Stimulated activated CD4-positive, alpha-beta T cell treated with anti-CD3 and anti-CD28 coated beads, Interleukin-4, amount 100 ng/mL, for 24 hours (primary cell): ENCODE results near the gene SIDT2.
"Not testable (repeated sequence)": the region's sequence is repeated elsewhere in the genome, so short reads cannot be mapped to it uniquely, and the experiment has no call there.

ENCODE experiments used
- DNase-seq: peaks from one replicate; pipeline ENCODE4 v3.0.0-alpha.2; 2020

Gene SIDT2

DNA sequence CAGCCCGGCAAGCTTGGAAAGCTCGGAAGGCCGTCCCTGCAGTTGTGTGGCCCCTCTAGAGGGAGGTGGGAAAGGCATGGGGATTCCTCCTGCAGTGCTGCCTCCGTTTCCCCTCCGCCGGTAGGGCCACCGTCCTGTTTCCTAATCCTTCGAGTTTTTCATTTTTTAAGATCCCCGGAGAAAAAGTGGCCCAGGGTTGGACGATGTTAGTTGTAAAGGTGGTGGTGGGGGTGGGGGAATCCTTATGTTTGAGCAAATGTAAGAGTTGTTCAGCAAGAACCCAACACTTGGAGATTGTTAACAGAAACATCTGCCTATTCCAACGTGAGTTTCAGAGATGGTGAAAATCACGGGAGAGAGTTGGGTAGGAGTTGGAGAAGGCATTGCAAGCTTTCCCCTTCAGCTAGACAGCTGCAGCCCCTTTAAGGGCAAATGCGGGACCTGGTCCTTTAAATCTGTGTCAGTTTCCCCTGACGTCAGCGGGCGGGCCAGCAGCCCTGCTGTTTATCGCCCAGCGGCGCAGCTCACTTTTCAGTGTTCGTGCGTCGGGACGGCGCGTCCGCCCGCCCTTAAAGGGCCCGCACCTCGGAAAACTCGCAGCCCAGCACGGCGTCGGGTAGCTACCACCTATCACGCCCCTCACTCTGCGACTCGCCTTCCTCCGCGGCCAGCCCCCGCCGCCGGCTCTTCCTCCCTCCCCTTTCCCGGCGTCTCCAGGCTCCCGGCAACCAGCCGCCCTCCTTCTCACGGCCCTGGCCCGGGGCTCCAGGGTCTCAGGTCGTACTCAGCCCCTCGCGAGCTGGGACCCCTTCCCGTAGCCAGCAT, at the start of gene SIDT2:
Gene SIDT2, plus strand, starts transcription at position 534 of the 825 bp plus-strand sequence. CDS start 521 bp downstream, outside the sequence.
- DNase-seq: peak; percentile 89

DNA sequence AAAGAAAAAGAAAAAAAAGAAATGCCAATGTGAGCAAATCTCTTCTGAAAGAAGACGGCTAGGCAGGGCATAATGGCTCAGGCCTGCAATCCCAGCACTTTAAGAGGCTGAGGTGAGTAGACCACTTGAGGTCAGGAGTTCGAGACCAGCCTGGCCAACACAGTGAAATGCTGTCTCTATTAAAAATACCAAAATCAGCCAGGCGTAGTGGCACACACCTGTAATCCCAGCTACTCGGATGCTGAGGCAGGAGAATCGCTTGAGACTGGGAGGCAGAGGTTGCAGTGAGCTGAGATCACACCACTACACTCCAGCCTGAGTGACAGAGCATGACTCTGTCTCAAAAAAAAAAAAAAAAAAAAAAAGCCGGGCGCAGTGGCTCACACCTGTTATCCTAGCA, 48.1 kb upstream of the SIDT2 start:
- not testable (repeated sequence) for DNase-seq

DNA sequence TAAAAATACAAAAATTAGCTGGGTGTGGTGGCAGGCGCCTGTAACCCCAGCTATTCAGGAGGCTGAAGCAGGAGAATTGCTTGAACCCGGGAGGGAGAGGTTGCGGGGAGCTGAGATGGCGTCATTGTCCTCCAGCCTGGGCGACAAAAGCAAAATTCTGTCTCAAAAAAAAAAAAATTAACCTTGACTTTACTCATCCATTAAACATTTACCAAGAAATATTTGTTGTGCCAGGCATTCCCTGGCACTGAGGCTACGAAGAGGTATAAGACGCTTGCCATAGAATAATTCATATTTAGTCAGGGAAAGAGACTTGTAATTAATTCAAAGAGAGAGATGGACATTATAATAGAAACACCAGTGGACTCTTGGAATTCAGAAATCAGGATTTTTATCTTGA, 47.7 kb upstream of the SIDT2 start:
- no peak for DNase-seq

DNA sequence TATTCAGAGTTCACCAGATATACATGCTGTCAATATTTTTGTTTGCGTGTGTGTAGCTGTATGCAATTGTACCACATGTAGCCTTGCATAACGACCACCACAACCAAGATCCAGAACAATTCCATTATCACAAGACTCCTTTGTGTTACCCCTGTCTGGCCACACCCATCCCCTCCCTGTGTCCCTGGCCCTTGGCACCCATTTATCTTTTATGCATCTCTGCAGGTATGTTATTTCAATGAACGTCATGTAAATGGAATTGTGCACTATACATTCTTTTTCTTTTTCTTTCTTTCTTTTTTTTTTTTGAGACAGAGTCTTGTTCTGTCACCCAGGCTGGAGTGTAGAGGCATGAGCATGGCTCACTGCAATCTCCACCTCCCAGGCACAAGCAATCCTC, 44.1 kb upstream of the SIDT2 start:
- DNase-seq: no peak

DNA sequence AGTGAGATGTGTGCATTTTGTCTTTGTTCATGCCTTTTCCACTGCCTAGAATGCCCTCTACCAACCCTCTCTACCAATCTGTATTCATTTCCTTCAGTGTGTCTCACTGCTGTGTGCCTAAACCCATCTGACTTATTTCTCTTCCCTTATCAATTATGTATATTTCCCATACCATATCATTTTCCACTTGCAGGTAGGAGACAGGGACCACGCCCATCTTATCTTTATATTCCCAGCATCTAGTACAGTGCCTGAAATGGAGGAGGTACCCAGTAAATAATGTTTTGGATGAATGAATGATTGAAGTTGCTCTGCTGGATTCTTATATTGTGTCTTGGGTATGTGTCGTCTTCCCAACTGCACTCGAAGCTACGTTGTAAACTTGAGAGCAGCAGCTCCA, 43.6 kb upstream of the SIDT2 start:
- DNase-seq: not testable (repeated sequence)

DNA sequence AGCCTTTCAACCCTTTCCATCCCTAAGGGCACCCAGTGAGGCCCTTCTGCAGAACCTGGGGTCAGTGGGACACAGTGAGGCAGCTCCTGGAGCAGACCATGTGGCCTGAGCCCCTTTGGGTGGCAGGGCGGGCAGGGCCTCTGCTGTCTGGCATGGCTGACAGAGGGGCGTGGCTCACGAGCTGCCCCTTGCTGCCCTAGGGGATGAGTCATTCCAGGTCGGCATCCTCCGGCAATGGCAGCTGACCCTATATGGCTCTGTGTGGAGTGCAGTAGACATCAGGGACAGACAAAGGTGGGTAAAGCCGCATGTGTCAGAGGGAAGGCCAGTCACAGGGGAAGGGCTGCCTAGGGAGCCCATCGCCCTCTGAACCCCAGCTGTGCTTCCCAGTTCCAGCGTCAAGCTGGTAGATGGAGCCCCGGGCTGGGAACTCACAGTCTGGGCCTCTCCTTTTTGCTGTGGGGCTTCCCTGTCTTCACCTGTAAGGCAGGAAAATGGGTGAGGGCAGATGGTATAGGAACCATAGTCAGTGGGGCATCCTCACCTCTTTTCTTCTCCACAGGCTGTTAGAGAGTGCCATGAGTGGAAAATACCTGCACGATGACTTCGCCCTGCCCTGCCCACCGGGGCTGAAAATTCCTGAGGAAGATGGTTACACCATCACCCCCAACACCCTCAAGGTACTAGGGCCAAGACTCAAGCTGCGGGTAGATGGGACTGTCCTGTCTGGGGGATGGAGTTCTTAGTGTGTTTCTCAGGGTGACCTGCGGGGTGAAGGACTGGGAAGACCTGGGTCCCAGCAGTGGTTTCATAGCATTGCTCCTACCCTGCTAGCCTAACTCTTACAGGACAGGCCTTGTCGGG, 41.1 kb upstream of the SIDT2 start:
- DNase-seq: not testable (repeated sequence)

DNA sequence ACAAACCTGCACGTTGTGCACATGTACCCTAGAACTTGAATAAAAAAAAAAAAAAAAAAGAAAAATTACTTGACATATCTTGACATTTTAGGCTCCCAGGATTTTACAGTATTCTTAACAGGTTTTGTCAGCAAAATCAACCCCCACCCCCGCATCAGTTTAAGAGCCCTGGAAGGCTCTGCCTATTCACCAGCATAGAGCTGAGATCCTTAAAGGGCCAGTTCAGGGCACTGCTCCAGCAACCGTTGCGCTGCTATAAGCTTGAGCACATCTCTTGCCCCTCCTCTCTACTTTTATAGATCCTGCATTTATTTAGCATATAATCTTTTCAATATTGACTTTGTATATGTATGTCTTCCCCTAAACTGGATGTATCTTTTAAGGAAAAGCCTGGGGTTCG, 35.2 kb upstream of the SIDT2 start:
- DNase-seq: peak; percentile 34

DNA sequence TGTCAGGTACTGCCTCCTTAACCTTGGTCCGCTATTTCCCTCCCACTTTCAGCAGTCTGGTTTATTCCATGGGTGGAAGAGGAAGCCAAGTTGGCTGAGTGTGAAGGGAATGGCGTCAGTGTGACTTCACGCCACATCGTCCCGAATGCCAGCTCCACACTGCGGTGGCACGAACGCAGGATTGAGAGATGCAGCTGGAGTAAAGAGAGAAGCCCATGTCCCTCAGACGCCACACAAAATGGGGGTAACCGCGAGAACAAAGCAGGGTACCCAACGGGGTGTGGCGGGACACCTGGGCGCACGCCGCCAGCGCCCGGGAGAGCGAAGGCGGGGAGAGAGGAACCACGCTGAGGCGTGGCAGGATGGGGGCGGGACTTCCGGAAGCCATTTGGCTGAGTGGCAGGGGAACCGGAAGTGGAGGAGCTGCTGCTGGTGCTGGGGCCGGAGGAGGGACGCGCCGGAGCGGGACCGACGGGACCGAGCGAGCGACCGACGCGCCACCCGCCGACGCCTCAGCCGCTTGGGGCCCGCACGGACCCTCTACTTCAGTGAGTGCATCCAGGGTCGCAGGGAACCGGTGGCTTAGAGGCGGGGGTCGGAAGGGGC, 34.6 kb upstream of the SIDT2 start, which contains the start of gene PAFAH1B2:
Gene PAFAH1B2, plus strand, starts transcription at position 417 of the 606 bp plus-strand sequence. CDS start 8,161 bp downstream, outside the sequence.
- peak; percentile 97 for DNase-seq

DNA sequence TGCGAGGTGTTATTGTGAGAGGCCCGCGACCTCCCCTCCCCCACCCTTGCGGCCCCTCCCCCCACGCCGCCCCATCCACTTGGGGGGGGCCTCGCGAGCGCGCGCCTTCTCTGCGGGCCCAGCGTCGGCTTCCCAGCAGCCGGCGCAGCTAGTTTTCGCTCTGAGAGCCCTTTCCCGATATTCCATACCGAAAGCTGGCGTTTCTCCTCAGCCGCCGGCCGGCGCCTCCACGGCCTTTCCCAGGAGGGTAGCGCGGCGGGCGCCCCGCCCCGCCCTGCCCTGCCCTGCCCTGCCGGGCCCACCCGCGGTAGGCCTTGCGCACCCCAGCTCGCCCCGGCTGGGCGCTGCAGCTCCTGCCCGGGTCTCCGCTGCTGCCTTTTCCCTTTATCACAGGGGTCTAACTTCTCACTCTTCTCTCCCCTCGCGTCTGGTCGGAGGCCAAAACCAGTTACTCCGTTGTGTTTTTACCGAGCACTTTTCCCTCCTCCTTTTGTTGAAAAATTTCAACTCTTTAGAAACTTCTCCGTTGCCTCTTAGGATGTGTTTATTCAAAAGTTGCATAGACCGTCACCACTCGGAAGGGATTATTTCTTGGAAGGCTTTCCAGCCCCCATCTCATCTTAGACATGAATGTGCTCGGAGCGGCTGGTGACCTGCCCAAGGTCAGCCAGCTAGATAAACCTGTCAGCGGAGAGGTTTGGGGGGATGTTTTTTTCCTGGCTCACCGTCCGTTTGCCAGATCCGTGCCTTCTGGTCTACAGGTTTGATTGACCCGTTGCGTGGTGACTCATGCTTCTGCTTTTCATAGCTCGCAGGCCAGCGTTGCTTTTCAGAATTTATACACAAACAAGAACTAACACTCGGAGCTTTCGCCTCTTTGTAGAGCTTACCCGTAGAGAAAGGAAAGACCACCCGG, 33.8 kb upstream of the SIDT2 start:
- DNase-seq: peak; percentile 19

DNA sequence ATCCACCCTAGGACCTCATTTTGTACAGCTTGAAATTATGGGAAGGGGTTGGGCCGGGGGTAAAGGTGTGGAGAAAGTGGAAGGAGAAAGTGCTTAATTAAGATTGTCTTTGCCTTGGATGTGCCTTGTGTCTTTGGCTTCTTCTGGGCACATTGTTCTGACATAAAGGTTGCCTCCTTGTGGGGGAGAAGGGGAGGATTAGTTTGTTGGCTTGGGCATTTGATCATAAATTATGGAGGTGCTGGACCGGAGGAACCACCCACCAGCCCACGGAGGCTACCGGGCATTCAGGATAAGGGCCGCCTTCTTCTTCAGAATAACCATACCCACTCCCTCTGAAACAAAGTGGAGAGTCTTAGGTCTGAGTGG, 33.2 kb upstream of the SIDT2 start:
- no peak for DNase-seq

DNA sequence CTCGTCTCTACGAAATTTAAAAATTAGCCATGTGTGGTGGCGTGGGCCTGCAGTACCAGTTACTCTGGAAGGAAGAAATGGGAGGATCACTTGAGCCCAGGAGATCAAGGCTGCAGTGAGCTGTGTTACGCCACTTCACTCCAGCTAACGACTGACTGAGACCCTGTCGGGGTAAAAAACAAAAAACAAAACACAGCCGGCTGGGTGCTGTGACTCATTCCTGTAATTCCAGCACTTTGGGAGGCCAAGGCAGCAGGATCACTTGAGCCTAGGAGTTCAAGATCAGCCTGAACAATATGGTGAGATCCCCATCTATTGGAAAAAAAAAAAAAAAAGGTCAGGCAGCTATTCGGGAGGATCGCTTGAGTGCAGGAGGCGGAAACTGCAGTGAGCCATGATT, 32.0 kb upstream of the SIDT2 start:
- DNase-seq: no peak

DNA sequence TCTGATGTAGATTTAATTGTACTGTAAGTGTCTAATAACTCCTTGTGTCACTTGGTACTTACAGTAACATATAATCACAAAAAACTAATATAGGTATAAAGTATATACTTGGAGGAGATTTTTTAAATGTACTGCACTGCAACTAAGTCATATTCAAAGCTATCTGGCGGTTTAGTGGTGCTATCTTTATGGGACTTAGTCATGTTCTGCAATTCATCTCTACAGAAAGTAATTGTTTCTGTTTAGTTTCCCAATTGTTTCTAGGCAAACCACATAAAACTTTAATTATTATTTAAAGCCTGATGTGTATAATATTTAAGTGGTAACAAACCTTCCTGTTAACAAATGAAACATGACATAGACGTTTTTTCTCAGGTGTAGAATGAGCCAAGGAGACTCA, 26.5 kb upstream of the SIDT2 start:
- no peak for DNase-seq

DNA sequence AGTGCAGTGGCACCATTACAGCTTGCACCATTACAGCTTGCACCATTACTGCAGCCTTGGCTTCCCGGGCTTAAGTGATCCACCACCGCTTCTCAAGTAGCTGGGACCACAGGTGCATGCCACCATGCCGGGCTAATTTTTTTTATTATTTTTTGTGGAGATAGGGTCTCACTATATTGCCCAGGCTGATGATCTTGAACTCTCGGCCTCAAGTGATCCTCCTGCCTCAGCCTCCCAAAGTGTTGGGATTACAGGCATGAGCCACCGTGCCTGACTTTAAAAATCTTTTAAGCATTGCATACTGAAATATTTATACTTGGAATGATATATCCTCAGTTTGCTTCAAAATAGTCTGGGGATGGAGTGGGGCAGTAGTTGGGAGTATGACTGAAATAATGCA, 24.1 kb upstream of the SIDT2 start:
- no peak for DNase-seq

DNA sequence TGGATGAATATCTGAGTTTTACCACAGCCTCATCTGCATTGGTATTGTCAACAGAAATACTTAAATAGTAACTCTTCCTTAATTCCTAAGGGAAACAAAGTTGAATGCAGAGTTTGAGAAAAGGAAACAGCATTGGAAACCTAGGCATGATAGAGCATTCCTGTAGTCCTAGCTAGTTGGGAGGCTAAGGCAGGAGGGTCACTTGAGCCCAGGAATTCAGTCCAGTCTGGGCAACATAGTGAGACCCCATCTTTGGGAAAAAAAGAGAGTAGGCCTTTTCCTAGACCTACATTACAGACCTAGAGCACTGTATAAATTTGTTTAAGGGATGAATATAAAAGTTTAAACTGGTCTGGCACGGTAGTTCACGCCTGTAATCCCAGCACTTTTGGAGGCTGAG, 21.0 kb upstream of the SIDT2 start:
- DNase-seq: no peak

DNA sequence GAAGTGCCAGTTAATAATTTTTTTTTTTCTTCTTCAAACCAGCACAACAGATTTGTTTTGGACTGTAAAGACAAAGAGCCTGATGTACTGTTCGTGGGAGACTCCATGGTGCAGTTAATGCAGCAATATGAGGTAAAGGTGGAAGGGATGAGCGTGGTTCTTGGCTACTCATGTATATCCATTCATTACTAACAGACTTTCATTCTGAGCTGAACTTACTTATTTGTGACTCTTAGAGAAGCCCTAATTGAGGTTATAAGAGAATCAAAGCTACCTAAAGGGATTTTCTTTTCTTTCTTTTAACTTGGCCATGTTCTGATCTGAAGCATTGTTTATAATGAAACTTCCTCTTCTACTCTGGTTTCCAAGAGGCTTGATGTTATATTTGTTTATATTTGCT, 18.7 kb upstream of the SIDT2 start:
- DNase-seq: no peak

DNA sequence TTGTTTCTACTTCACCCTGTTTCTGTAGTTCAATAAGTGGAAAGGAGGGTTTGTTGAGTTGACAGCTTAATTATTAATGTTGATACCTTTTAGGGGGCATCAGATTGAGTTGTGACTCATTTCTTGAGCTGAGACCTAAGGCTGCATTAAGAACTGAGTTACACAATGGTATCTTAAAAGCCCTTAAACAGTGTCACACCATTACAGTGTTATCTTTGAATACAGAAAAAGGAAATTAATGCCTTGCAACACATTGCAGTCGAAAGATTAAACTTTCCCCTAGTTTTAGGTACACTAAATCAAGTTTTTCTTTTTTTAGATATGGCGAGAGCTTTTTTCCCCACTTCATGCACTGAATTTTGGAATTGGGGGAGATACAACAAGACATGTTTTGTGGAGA, 17.7 kb upstream of the SIDT2 start:
- no peak for DNase-seq

DNA sequence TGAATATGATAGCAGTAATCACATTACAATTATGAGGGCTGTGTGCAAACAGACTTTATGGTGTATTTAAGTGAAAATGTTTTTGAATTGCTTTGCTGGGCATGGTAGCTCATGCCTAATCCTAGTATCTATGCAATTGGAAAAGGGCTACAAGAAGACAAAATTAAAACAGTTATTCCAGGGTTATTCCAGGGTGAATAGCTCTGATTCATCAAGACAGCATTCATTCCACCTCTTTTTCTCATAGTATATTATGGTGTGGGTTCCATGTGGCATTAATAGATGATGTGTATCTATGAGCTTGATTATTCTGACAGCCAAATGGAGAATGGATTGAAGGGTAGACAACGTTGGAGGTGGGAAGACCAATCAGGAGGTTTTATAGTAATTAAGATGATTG, 12.1 kb upstream of the SIDT2 start:
- DNase-seq: no peak

DNA sequence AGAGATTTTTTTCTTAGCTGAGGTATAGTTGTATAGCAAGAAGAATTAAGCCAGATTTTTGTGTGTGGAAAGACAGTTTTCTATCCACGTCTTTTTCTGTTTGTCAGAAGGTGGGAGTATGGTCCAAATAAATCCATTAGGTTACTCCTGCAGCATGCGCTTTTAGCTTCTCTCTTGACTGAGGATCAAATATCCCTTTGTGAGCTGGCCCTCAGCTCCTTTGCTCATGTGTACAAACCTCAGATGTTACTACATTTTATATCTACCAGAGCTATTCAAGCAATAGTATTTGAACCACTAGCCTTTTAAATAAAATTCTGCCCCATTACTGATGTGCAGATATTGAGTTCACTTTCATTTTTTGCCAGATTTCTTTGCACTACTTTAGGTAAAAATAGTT, 8.8 kb upstream of the SIDT2 start:
- no peak for DNase-seq

DNA sequence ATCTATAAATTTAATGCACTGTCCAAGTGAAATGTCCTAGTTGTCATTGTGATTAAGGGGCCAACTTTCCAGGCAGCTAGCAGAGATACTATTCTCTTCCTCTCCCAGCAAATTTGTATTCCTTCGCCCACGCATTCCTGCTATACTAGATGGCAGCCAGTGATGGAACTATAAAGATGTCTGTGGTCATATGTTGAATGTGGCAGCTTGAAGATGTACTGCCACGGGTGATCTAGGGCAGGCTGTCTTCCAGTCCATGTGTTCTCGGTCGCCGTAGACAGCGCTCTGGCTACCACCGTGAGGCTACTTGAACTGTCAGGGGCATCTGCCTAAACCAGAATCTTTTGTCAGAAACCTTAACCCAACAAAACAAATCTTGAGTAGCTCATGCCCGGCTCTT, 8.3 kb upstream of the SIDT2 start:
- DNase-seq: no peak

DNA sequence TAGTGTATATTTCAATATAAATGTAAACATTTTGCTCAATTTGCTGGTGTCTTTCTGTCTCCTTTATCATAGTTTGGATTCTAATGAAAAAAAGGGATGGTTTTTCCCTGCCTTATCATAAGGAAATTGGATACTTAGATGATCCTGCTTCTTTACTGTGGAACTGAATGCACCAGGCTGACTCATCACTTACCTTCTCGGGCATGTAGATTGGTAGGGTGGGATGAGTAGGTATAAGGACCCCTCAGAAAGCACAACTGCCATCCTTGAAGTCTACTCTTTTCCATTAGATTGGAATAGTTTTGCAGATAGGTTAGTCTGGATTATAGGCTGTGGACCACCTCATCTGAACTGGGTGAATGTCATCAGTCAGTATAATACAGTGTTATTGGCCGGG, 7.5 kb upstream of the SIDT2 start:
- no peak for DNase-seq

DNA sequence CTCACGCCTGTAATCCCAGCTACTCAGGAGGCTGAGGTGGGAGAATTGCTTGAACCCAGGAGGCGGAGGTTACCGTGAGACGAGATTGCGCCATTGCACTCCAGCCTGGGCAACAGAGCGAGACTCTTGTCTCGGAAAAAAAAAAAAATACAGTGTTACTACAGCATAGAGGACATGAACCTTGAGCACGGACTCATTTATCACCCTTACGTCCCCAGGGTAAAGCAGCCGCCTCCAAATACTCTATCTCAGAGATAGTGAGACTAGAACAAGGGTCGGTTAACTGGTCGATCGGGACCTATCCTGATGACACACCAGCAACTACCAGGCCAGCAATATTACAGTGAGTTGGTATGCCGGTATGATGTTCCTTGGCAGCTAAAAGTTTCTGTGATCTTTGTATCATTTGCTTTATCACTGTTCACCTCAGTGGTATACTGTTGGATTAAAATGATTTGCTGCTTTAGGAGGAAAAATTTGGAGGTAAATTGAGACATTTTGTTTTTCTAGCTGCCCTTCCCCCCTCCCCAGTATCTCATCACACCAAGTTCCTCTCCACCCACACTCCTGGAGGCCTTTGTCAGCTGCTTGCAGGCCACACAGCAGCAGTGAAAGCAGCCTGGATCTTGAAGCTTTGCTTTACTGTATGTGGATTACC, 7.0 kb upstream of the SIDT2 start:
- DNase-seq: no peak
